ENCODE measurements around the gene TSGA10IP.
"Not testable (repeated sequence)": the region's sequence is repeated elsewhere in the genome, so short reads cannot be mapped to it uniquely, and the experiment has no call there.

TSGA10IP gene

GRCh38 chr11:65944767-65945166 lies 513 bp upstream of the TSGA10IP start:
- DNase-seq (ENCODE audit: low read depth, low spot score) = no peak
- no peak overlapping the region for H3K27ac ChIP-seq

- DNase-seq (ENCODE audit: low read depth, low spot score) = no peak
- H3K27ac ChIP-seq = no peak overlapping the region
These were observed 770 bp downstream of the TSGA10IP start for GRCh38 chr11:65945941-65946558.

GRCh38 chr11:65946655-65947054 lies 1.4 kb downstream of the TSGA10IP start:
- H3K27ac ChIP-seq = no peak overlapping the region
- DNase-seq (ENCODE audit: low read depth, low spot score) = no peak

GRCh38 chr11:65947133-65947532 lies 1.9 kb downstream of the TSGA10IP start:
- DNase-seq (ENCODE audit: low read depth, low spot score) = no peak
- no peak overlapping the region for H3K27ac ChIP-seq

GRCh38 chr11:65947603-65948125 lies 2.4 kb downstream of the TSGA10IP start:
- H3K27ac ChIP-seq = no peak overlapping the region
- DNase-seq (ENCODE audit: low read depth, low spot score) = no peak

GRCh38 chr11:65950711-65951110 lies 5.4 kb downstream of the TSGA10IP start:
- H3K27ac ChIP-seq; DNase-seq (ENCODE audit: low read depth, low spot score): not testable (repeated sequence)

- not testable (repeated sequence) for DNase-seq (ENCODE audit: low read depth, low spot score)
- peak overlapping the region; percentile 36 for H3K27ac ChIP-seq
These were observed 6.4 kb downstream of the TSGA10IP start for GRCh38 chr11:65951641-65952040.

GRCh38 chr11:65952052-65952521 lies 6.8 kb downstream of the TSGA10IP start:
- DNase-seq (ENCODE audit: low read depth, low spot score) = no peak

GRCh38 chr11:65953471-65953870 lies 8.2 kb downstream of the TSGA10IP start:
- H3K27ac ChIP-seq = no peak overlapping the region
- DNase-seq (ENCODE audit: low read depth, low spot score) = no peak

More at GRCh38 chr11:65952052-65952521, 6.8 kb downstream of the TSGA10IP start:
- H3K27ac ChIP-seq = peak overlapping the region; percentile 36

- no peak overlapping the region for H3K27ac ChIP-seq
These were observed 9.5 kb downstream of the TSGA10IP start for GRCh38 chr11:65954771-65955170.

GRCh38 chr11:65958291-65958690 lies 13.0 kb downstream of the TSGA10IP start:
- no peak for DNase-seq (ENCODE audit: low read depth, low spot score)
- H3K27ac ChIP-seq = no peak overlapping the region

More at GRCh38 chr11:65954771-65955170, 9.5 kb downstream of the TSGA10IP start:
- no peak for DNase-seq (ENCODE audit: low read depth, low spot score)

GRCh38 chr11:65958774-65959420 lies 13.6 kb downstream of the TSGA10IP start:
- DNase-seq (ENCODE audit: low read depth, low spot score) = no peak
- H3K27ac ChIP-seq = no peak overlapping the region

- no peak for DNase-seq (ENCODE audit: low read depth, low spot score)
- peak overlapping the region; percentile 66 for H3K27ac ChIP-seq
These were observed 15.6 kb downstream of the TSGA10IP start for GRCh38 chr11:65960824-65961266.

GRCh38 chr11:65961267-65962140 lies 16.2 kb downstream of the TSGA10IP start, which contains the start of gene SART1:
TSS of gene SART1 (plus strand) at chr11:65961734. CDS start at chr11:65961781, 47 bp downstream.
- DNase-seq (ENCODE audit: low read depth, low spot score) = peak; percentile 59
- peak within 1 kb of the TSS; percentile 66 for H3K27ac ChIP-seq

- H3K27ac ChIP-seq = peak overlapping the region; percentile 66
- DNase-seq (ENCODE audit: low read depth, low spot score) = no peak
These were observed 16.9 kb downstream of the TSGA10IP start for GRCh38 chr11:65962141-65962564.

GRCh38 chr11:65964906-65965305 lies 19.6 kb downstream of the TSGA10IP start:
- H3K27ac ChIP-seq = no peak overlapping the region
- no peak for DNase-seq (ENCODE audit: low read depth, low spot score)

- no peak for DNase-seq (ENCODE audit: low read depth, low spot score)
- H3K27ac ChIP-seq = no peak overlapping the region
These were observed 20.9 kb downstream of the TSGA10IP start for GRCh38 chr11:65965986-65966762.

- no peak for DNase-seq (ENCODE audit: low read depth, low spot score)
These were observed 22.2 kb downstream of the TSGA10IP start for GRCh38 chr11:65967329-65967934.

More at GRCh38 chr11:65967329-65967934, 22.2 kb downstream of the TSGA10IP start:
- H3K27ac ChIP-seq = no peak overlapping the region
